GM19395 (cell line): ENCODE measurements around the gene CTRB1.

ENCODE experiments used
- ATAC-seq: cut with Tn5 transposase; IDR thresholded peaks from one replicate; pipeline ENCODE4 v1.9.1; 2021; ENCODE audit warnings: mild to moderate bottlenecking, moderate library complexity; ENCODE audit not compliant: unreplicated experiment

The CTRB1 gene

GRCh38 chr16:75218256-75219076 lies at the start of gene CTRB1:
TSS of gene CTRB1 (plus strand) at chr16:75218988. CDS start at chr16:75219008, 20 bp downstream.
- peak; percentile 81 for ATAC-seq

GRCh38 chr16:75169899-75170405 lies 48.8 kb upstream of the CTRB1 start:
- ATAC-seq = no peak

- ATAC-seq = no peak
These were observed 46.2 kb upstream of the CTRB1 start for GRCh38 chr16:75172578-75172977.

- ATAC-seq = no peak
These were observed 43.7 kb upstream of the CTRB1 start for GRCh38 chr16:75175074-75175473.

- ATAC-seq = no peak
These were observed 41.9 kb upstream of the CTRB1 start for GRCh38 chr16:75176926-75177325.

- no peak for ATAC-seq
These were observed 39.6 kb upstream of the CTRB1 start for GRCh38 chr16:75179208-75179607.

- no peak for ATAC-seq
These were observed 37.2 kb upstream of the CTRB1 start for GRCh38 chr16:75181630-75182029.

- no peak for ATAC-seq
These were observed 29.8 kb upstream of the CTRB1 start for GRCh38 chr16:75188832-75189477.

GRCh38 chr16:75189638-75190245 lies 29.0 kb upstream of the CTRB1 start:
- no peak for ATAC-seq

- ATAC-seq = no peak
These were observed 26.1 kb upstream of the CTRB1 start for GRCh38 chr16:75192606-75193264.

GRCh38 chr16:75193265-75193650 lies 25.5 kb upstream of the CTRB1 start:
- ATAC-seq = no peak

- no peak for ATAC-seq
These were observed 24.9 kb upstream of the CTRB1 start for GRCh38 chr16:75193730-75194444.

- no peak for ATAC-seq
These were observed 22.7 kb upstream of the CTRB1 start for GRCh38 chr16:75195811-75196790.

GRCh38 chr16:75196836-75197235 lies 22.0 kb upstream of the CTRB1 start:
- ATAC-seq = no peak

- no peak for ATAC-seq
These were observed 21.2 kb upstream of the CTRB1 start for GRCh38 chr16:75197522-75198134.

- no peak for ATAC-seq
These were observed 20.6 kb upstream of the CTRB1 start for GRCh38 chr16:75198135-75198600.

GRCh38 chr16:75202069-75202590 lies 16.7 kb upstream of the CTRB1 start:
- ATAC-seq = no peak

- ATAC-seq = no peak
These were observed 15.7 kb upstream of the CTRB1 start for GRCh38 chr16:75203096-75203495.
